ENCODE measurements around the gene CCRL2. TPM values are rescaled to one million over a fixed set of nuclear protein-coding genes. Genes with fewer than 3 reads are reported as not detected.

The CCRL2 gene
- total RNA-seq, 4 donors from 2014 or later, result 0.59 to 1.4 (median 0.99) TPM

GRCh38 chr3:46414739-46415138 lies 7.7 kb downstream of the CCRL2 start:
- 75% methylated on average over 4 of the region's 4 CpGs for WGBS
- Histone ChIP-seq H3K4me1 (no peaks in the 10 kb centered on the region), H3K4me3 (no peak overlapping the region), H3K27ac (no peak overlapping the region), H3K9me3 (no peaks in the 10 kb centered on the region), H3K36me3 (no peaks in the 10 kb centered on the region), H3K27me3 (no peaks in the 10 kb centered on the region)
- TF ChIP-seq, protein P1, sequence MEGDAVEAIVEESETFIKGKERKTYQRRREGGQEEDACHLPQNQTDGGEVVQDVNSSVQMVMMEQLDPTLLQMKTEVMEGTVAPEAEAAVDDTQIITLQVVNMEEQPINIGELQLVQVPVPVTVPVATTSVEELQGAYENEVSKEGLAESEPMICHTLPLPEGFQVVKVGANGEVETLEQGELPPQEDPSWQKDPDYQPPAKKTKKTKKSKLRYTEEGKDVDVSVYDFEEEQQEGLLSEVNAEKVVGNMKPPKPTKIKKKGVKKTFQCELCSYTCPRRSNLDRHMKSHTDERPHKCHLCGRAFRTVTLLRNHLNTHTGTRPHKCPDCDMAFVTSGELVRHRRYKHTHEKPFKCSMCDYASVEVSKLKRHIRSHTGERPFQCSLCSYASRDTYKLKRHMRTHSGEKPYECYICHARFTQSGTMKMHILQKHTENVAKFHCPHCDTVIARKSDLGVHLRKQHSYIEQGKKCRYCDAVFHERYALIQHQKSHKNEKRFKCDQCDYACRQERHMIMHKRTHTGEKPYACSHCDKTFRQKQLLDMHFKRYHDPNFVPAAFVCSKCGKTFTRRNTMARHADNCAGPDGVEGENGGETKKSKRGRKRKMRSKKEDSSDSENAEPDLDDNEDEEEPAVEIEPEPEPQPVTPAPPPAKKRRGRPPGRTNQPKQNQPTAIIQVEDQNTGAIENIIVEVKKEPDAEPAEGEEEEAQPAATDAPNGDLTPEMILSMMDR (IDR thresholded peaks at IDR 0.05), result no peak
- TF ChIP-seq POLR2AphosphoS5 (IDR thresholded peaks at IDR 0.05), result no peak
- no peak for DNase-seq (ENCODE audit: low spot score in 2 of 2)

- H3K27ac ChIP-seq, result no peak overlapping the region
- no peaks in the 10 kb centered on the region for H3K4me1 ChIP-seq
- H3K4me3 ChIP-seq, result no peak overlapping the region
- DNase-seq (ENCODE audit: low spot score in 2 of 2), result no peak
- H3K27me3 ChIP-seq, result no peaks in the 10 kb centered on the region
- no peak for TF ChIP-seq POLR2A (IDR thresholded peaks at IDR 0.05)
- TF ChIP-seq EP300 (IDR thresholded peaks at IDR 0.05), result no peak
- TF ChIP-seq, protein P1 (IDR thresholded peaks at IDR 0.05), result no peak
- TF ChIP-seq POLR2AphosphoS5 (IDR thresholded peaks at IDR 0.05), result no peak
- no peaks in the 10 kb centered on the region for H3K9me3 ChIP-seq
- H3K36me3 ChIP-seq, result no peaks in the 10 kb centered on the region
- WGBS, result 57% methylated on average over 10 of the region's 10 CpGs
Observed at GRCh38 chr3:46416125-46416810, 9.2 kb downstream of the CCRL2 start.

DNA sequence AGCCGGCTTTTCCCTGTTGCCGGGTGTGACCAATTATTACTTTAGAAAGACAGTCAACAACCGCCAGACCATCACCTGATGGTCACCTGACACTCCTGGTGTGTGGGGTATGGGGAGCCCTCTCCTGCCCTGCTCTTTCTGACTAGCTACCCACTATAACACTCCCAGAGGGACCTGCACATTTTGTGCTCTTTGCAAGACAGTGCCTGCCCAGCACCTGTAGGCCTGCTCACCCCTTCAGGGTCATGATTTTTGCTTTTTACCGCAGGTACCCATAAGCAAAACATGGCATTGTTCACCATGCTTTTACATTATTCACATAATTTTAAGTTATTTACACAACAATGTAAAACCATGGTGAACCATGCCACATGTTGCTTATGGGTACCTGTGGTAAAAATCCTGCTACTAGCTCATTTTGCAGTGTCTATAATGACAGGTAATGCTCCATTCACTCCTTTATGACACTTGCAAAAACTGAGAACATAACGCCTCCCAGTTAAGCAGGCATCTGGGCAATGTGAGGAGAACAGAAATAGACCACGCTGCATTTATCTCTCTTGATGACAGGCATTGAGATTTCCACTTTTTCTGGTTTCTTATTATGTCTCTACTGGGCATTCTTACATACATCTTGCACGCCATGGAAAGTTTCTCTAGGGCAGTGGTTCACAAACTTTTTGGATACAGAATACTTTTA lies 9.9 kb downstream of the CCRL2 start:
- Histone ChIP-seq H3K36me3 (no peaks in the 10 kb centered on the region), H3K9me3 (no peaks in the 10 kb centered on the region), H3K27ac (no peak overlapping the region), H3K27me3 (no peaks in the 10 kb centered on the region), H3K4me1 (no peaks in the 10 kb centered on the region), H3K4me3 (no peak overlapping the region)
- 84% methylated on average over 7 of the region's 7 CpGs for WGBS
- TF ChIP-seq POLR2A (IDR thresholded peaks at IDR 0.05) (no peak), EP300 (IDR thresholded peaks at IDR 0.05) (no peak), POLR2AphosphoS5 (IDR thresholded peaks at IDR 0.05) (no peak)
- TF ChIP-seq, protein P1 (IDR thresholded peaks at IDR 0.05), result no peak
- DNase-seq (ENCODE audit: low spot score in 2 of 2), result no peak

- Histone ChIP-seq H3K9me3 (no peaks in the 10 kb centered on the region), H3K4me3 (no peak overlapping the region), H3K4me1 (peaks cover 2% of the 10 kb centered on the region), H3K36me3 (no peaks in the 10 kb centered on the region), H3K27ac (no peak overlapping the region), H3K27me3 (no peaks in the 10 kb centered on the region)
- DNase-seq (ENCODE audit: low spot score in 2 of 2), result no peak
- TF ChIP-seq, protein P1 (IDR thresholded peaks at IDR 0.05), result no peak
- TF ChIP-seq POLR2AphosphoS5 (IDR thresholded peaks at IDR 0.05) (no peak), EP300 (IDR thresholded peaks at IDR 0.05) (no peak)
- 78% methylated on average over 8 of the region's 9 CpGs for WGBS
Observed at GRCh38 chr3:46417841-46418611, 11.0 kb downstream of the CCRL2 start.

DNA sequence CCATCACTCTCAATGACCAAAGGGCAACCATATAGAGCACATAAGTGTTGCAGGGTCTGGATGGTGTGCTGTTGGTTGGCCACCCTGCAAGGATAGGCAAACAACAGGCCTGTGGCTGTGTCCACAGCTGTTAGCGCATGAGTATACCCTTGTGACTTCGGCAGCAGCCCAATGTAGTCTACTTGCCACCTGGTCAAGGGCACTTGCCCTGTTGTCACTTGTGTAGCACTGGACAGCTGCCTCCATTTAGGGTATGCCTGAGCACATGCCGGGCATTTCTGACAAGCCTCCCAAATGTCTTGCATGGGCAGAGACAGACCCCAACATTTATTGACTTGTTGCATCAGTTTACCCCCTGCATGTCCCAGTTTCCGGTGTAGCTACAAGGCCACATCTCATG lies 12.8 kb downstream of the CCRL2 start:
- DNase-seq (ENCODE audit: low spot score in 2 of 2), result no peak
- 100% methylated on average over 4 of the region's 4 CpGs for WGBS
- Histone ChIP-seq H3K4me1 (peaks cover 9% of the 10 kb centered on the region), H3K36me3 (no peaks in the 10 kb centered on the region), H3K27me3 (no peaks in the 10 kb centered on the region), H3K9me3 (no peaks in the 10 kb centered on the region), H3K27ac (no peak overlapping the region), H3K4me3 (no peak overlapping the region)
- no peak for TF ChIP-seq EP300 (IDR thresholded peaks at IDR 0.05)
- TF ChIP-seq POLR2A (IDR thresholded peaks at IDR 0.05), result no peak
- TF ChIP-seq, protein P1 (IDR thresholded peaks at IDR 0.05), result no peak
- no peak for TF ChIP-seq POLR2AphosphoS5 (IDR thresholded peaks at IDR 0.05)

All from suprapubic skin (tissue), 4 donors.